Measurements from ENCODE around the gene SFXN3.

SFXN3 gene

GRCh38 chr10:101080933-101081931 is 50.2 kb downstream of the SFXN3 start:
- no peak for DNase-seq

GRCh38 chr10:101085846-101086245 is 54.8 kb downstream of the SFXN3 start:
- no peak for DNase-seq

- DNase-seq: no peak
These were observed 56.3 kb downstream of the SFXN3 start for GRCh38 chr10:101087376-101087775.

GRCh38 chr10:101087965-101088364 is 56.9 kb downstream of the SFXN3 start:
- DNase-seq: no peak

GRCh38 chr10:101089520-101090299 is 58.7 kb downstream of the SFXN3 start:
- no peak for DNase-seq

- no peak for DNase-seq
These were observed 59.6 kb downstream of the SFXN3 start for GRCh38 chr10:101090597-101090996.

Measured in NCI-H187 treated with DMSO at 0.1 percent for 48 hours (cell line).